B cell (primary cell): ENCODE results near the gene TMEM126A. TPM values are rescaled to one million over a fixed set of nuclear protein-coding genes. Genes with fewer than 3 reads are reported as not detected.
"Not testable (repeated sequence)": the region's sequence is repeated elsewhere in the genome, so short reads cannot be mapped to it uniquely, and the experiment has no call there.

Experiments used
- ATAC-seq: fragments of 200-7000 bp; cut with Tn5 transposase; one replicate; pipeline ENCODE4 v1.10.0; 2021; ENCODE audit warnings: low read depth, mild to moderate bottlenecking, moderate number of reproducible peaks, moderate library complexity
- CTCF ChIA-PET: fragments of 350-600 bp; sonication (Branson Sonifier 250); formaldehyde crosslinking; loops from one replicate; lab custom pipeline; 2021; ENCODE audit warnings: antibody characterized with exemption, inconsistent platforms; lab: Charles Lee
- POLR2A ChIA-PET: fragments of 350-600 bp; sonication (Branson Sonifier 250); formaldehyde crosslinking; loops from one replicate; lab custom pipeline; 2021; ENCODE audit warnings: antibody characterized with exemption; lab: Charles Lee
- DNase-seq: peaks from one replicate; pipeline ENCODE4 v3.0.0; 2013
- H2AFZ ChIP-seq: 2 replicates; pipeline ENCODE4 v1.6.1; 2012; ENCODE audit warnings: mild to moderate bottlenecking, low read depth, low read length; ENCODE audit not compliant: insufficient read depth, poor library complexity, severe bottlenecking
- H3K27ac ChIP-seq, 2 donors: 1 replicate in 1 of 2; 2 replicates in 1 of 2; pipeline ENCODE4 v1.5.1; 2012 to 2013; ENCODE audit warnings: low read length in 2 of 2, mild to moderate bottlenecking in 2 of 2, moderate library complexity in 1 of 2
- H3K27me3 ChIP-seq, 4 experiments: fragments of 200-600 bp in 1 of 4; sonication (generic) in 1 of 4; replicated peaks in 1 of 4; 1 replicate in 2 of 4; 2 replicates in 2 of 4; pipeline versions ENCODE4 v1.6.1 to v1.7.0; 2013 to 2016; ENCODE audit warnings: low read length in 3 of 4, mild to moderate bottlenecking in 2 of 4, mixed read lengths in 1 of 4, moderate library complexity in 1 of 4; ENCODE audit not compliant: insufficient read depth in 4 of 4, control insufficient read depth in 3 of 4; ENCODE audit errors: control extremely low read depth in 1 of 4
- H3K36me3 ChIP-seq, 2 experiments: replicated peaks in 1 of 2; 1 replicate in 1 of 2; 2 replicates in 1 of 2; pipeline versions ENCODE4 v1.6.1 to v1.7.1; 2013; ENCODE audit warnings: low read length in 1 of 2; ENCODE audit not compliant: insufficient read depth in 2 of 2, control insufficient read depth in 1 of 2; ENCODE audit errors: control extremely low read depth in 1 of 2, extremely low read depth in 1 of 2
- H3K4me1 ChIP-seq, 2 donors: fragments of 200-600 bp in 1 of 2; sonication (generic) in 1 of 2; 1 replicate in 1 of 2; 2 replicates in 1 of 2; pipeline versions ENCODE4 v1.5.1 to v1.6.1; 2013 to 2017; ENCODE audit warnings: low read length in 2 of 2; ENCODE audit not compliant: control insufficient read depth in 2 of 2, insufficient read depth in 2 of 2
- H3K4me2 ChIP-seq: replicated peaks from 2 replicates; pipeline ENCODE3; 2012; ENCODE audit warnings: mild to moderate bottlenecking, low read depth, low read length; ENCODE audit not compliant: poor library complexity, severe bottlenecking
- H3K4me3 ChIP-seq, 5 experiments: fragments of 200-600 bp in 1 of 5; sonication (generic) in 1 of 5; 1 replicate in 3 of 5; 2 replicates in 2 of 5; pipeline versions ENCODE4 v1.5.1 to v1.7.0; 2011 to 2016; ENCODE audit warnings: low read length in 4 of 5, mild to moderate bottlenecking in 4 of 5, low read depth in 2 of 5, control low read depth in 1 of 5, moderate library complexity in 1 of 5; ENCODE audit not compliant: insufficient read depth in 1 of 5; ENCODE audit errors: control extremely low read depth in 1 of 5, extremely low read depth in 1 of 5
- H3K79me2 ChIP-seq: fragments of 200-600 bp; sonication (generic); one replicate; pipeline ENCODE4 v1.6.0; 2016; ENCODE audit warnings: low read length; ENCODE audit not compliant: control insufficient read depth, insufficient read depth
- H3K9ac ChIP-seq: fragments of 200-600 bp; sonication (generic); 2 replicates; pipeline ENCODE4 v1.6.1; 2017; ENCODE audit warnings: mild to moderate bottlenecking, low read length, moderate library complexity
- H3K9me3 ChIP-seq, 3 donors: one replicate each; pipeline versions ENCODE4 v1.6.1 to v1.7.1; 2013; ENCODE audit warnings: low read length in 2 of 3; ENCODE audit not compliant: control insufficient read depth in 2 of 3, insufficient read depth in 1 of 3; ENCODE audit errors: control extremely low read depth in 1 of 3
- H4K20me1 ChIP-seq: 2 replicates; pipeline ENCODE4 v1.6.0; 2012; ENCODE audit warnings: mild to moderate bottlenecking, low read length; ENCODE audit not compliant: insufficient read depth, control insufficient read depth, poor library complexity, severe bottlenecking
- H3K27ac Mint-ChIP-seq: one replicate; pipeline ENCODE4 v1.8.0; 2021; ENCODE audit warnings: mixed read lengths
- H3K27me3 Mint-ChIP-seq: one replicate; pipeline ENCODE4 v1.8.0; 2021; ENCODE audit warnings: mixed read lengths
- H3K4me1 Mint-ChIP-seq: one replicate; pipeline ENCODE4 v1.8.0; 2021; ENCODE audit warnings: mixed read lengths
- H3K4me3 Mint-ChIP-seq: one replicate; pipeline ENCODE4 v1.8.0; 2021; ENCODE audit warnings: mixed read lengths
- H3K9me3 Mint-ChIP-seq: one replicate; pipeline ENCODE4 v1.8.0; 2022; ENCODE audit warnings: mixed read lengths; ENCODE audit not compliant: insufficient read depth
- CTCF ChIP-seq: fragments of 200-600 bp; IDR thresholded peaks from one replicate; pipeline ENCODE4 v1.8.0; 2022; ENCODE audit warnings: antibody characterized with exemption, mild to moderate bottlenecking
- EZH2 ChIP-seq: IDR thresholded peaks from 2 replicates; pipeline ENCODE4 v1.6.1; 2012; ENCODE audit warnings: borderline replicate concordance, low read depth, mild to moderate bottlenecking, moderate library complexity, low read length; ENCODE audit not compliant: insufficient read depth, poor library complexity, severe bottlenecking
- WGBS: methylation state at CpG from one replicate; pipeline ENCODE4 v1.1.5; 2013; ENCODE audit warnings: missing lambda C conversion rate; ENCODE audit not compliant: insufficient coverage; 5-methylcytosine and 5-hydroxymethylcytosine counted together
- intact Hi-C: fragments of 100-400 bp; cut with micrococcal nuclease; formaldehyde crosslinking; loops from one replicate; pipeline ENCODE4 v1.10.0; 2022
- polyA plus RNA-seq: library from polyadenylated mRNA; depleted of rRNA; stranded (reverse); fragments of >200 nt; gene quantifications from 2 replicates; pipeline ENCODE4 v1.2.3, GENCODE V29; 2012
- total RNA-seq, 2 donors: library from RNA; stranded (reverse); fragments of 120-200 nt in 1 of 2; gene quantifications; 1 replicate in 1 of 2; 2 replicates in 1 of 2; pipeline versions ENCODE4 v1.2.3 to v1.2.4, GENCODE V29; 2013 to 2022

Gene TMEM126A
- total and polyA plus RNA-seq, 2 donors (not counting 1 experiment from before 2014, with no cell fraction given) = 15.8 to 19.1 TPM

GRCh38 chr11:85602526-85603213, 45.1 kb upstream of the TMEM126A start:
- H3K79me2 ChIP-seq = no peaks in the 10 kb centered on the region
- H3K4me2 ChIP-seq = no peak overlapping the region
- H3K36me3 ChIP-seq = no peaks in the 10 kb centered on the region
- ATAC-seq (no peak), DNase-seq (no peak)
- no peak overlapping the region for H2AFZ ChIP-seq
- POLR2A ChIA-PET = no interaction called here
- H3K9me3 Mint-ChIP-seq = no peaks in the 10 kb centered on the region
- no peaks in the 10 kb centered on the region for H3K4me1 ChIP-seq
- intact Hi-C loops = no loop called here
- TF ChIP-seq CTCF (no peak), EZH2 (no peak)
- no peak overlapping the region for H3K27ac ChIP-seq
- no peaks in the 10 kb centered on the region for H3K27me3 ChIP-seq
- no peaks in the 10 kb centered on the region for H4K20me1 ChIP-seq
- H3K27me3 Mint-ChIP-seq = no peaks in the 10 kb centered on the region
- CTCF ChIA-PET = interaction anchor here (3.5 kb wide), 1 partner anchor 13 kb away, joined by 8 read pairs; no protein-coding TSS in a partner anchor
- no peak overlapping the region for H3K4me3 Mint-ChIP-seq
- no peak overlapping the region for H3K9ac ChIP-seq
- peaks cover 0 to 4% (median 0%) of the 10 kb centered on the region in 3 donors for H3K9me3 ChIP-seq
- no CpG with 5 or more reads among the region's 2 CpGs for WGBS
- H3K4me3 ChIP-seq = no peak overlapping the region
- H3K27ac Mint-ChIP-seq = no peak overlapping the region
- no peaks in the 10 kb centered on the region for H3K4me1 Mint-ChIP-seq

GRCh38 chr11:85603220-85603619, 44.5 kb upstream of the TMEM126A start:
- Mint-ChIP-seq H3K4me3 (no peak overlapping the region), H3K9me3 (no peaks in the 10 kb centered on the region), H3K27ac (no peak overlapping the region), H3K27me3 (no peaks in the 10 kb centered on the region), H3K4me1 (no peaks in the 10 kb centered on the region)
- no peaks in the 10 kb centered on the region for H4K20me1 ChIP-seq
- no CpG with 5 or more reads among the region's 4 CpGs for WGBS
- H3K9ac ChIP-seq = no peak overlapping the region
- ChIA-PET CTCF (interaction anchor here (3.5 kb wide), 1 partner anchor 13 kb away, joined by 8 read pairs; no protein-coding TSS in a partner anchor), POLR2A (no interaction called here)
- intact Hi-C loops = no loop called here
- no peak overlapping the region for H3K4me2 ChIP-seq
- no peaks in the 10 kb centered on the region for H3K27me3 ChIP-seq
- ATAC-seq (no peak), DNase-seq (no peak)
- TF ChIP-seq CTCF = no peak
- TF ChIP-seq EZH2 = no peak
- no peak overlapping the region for H2AFZ ChIP-seq
- no peaks in the 10 kb centered on the region for H3K36me3 ChIP-seq
- H3K79me2 ChIP-seq = no peaks in the 10 kb centered on the region
- no peak overlapping the region for H3K4me3 ChIP-seq
- H3K9me3 ChIP-seq = peaks cover 0 to 4% (median 0%) of the 10 kb centered on the region in 3 donors
- H3K4me1 ChIP-seq = no peaks in the 10 kb centered on the region
- H3K27ac ChIP-seq = no peak overlapping the region

GRCh38 chr11:85606237-85606636, 41.5 kb upstream of the TMEM126A start:
- H3K9ac ChIP-seq, H3K27me3 Mint-ChIP-seq, H4K20me1 ChIP-seq, H3K27ac Mint-ChIP-seq, POLR2A ChIA-PET, H3K27me3 ChIP-seq, ATAC-seq, H3K4me2 ChIP-seq, DNase-seq, H3K27ac ChIP-seq, H3K4me1 ChIP-seq, H3K36me3 ChIP-seq, H3K9me3 ChIP-seq, H3K4me3 Mint-ChIP-seq, H3K4me3 ChIP-seq, H3K9me3 Mint-ChIP-seq, H3K79me2 ChIP-seq, intact Hi-C loops, H3K4me1 Mint-ChIP-seq, H2AFZ ChIP-seq: not testable (repeated sequence)
- 100% methylated on average over 2 of the region's 3 CpGs for WGBS
- CTCF ChIA-PET = interaction anchor here (0.6 kb wide), 1 partner anchor 687 kb away, joined by 3 read pairs; no protein-coding TSS in a partner anchor
